Tibial artery (tissue), 4 donors: ENCODE measurements around the gene C8B.

ENCODE experiments used
- DNase-seq, 2 donors: peaks; one replicate each; pipeline ENCODE4 v3.0.0-alpha.2; 2019
- H3K27ac ChIP-seq, 2 donors: fragments of 200-600 bp; sonication (generic) in 1 of 2; 1 replicate in 1 of 2; 2 replicates in 1 of 2; pipeline ENCODE4 v1.5.1; 2018 to 2019; ENCODE audit warnings: mild to moderate bottlenecking in 1 of 2
- H3K27me3 ChIP-seq, 2 donors: fragments of 200-600 bp; sonication (generic) in 1 of 2; one replicate each; pipeline versions ENCODE4 v1.5.1 to v1.6.0; 2016 to 2019
- H3K36me3 ChIP-seq, 3 donors: fragments of 200-600 bp; sonication (generic) in 2 of 3; one replicate each; pipeline ENCODE4 v1.5.1; 2016 to 2019; ENCODE audit warnings: mild to moderate bottlenecking in 2 of 3
- H3K4me1 ChIP-seq, 4 donors: fragments of 200-600 bp; sonication (generic) in 2 of 4; 1 replicate in 3 of 4; 2 replicates in 1 of 4; pipeline ENCODE4 v1.5.1; 2016 to 2019
- H3K4me3 ChIP-seq, 2 donors: fragments of 200-600 bp; sonication (generic) in 1 of 2; 1 replicate in 1 of 2; 2 replicates in 1 of 2; pipeline ENCODE4 v1.5.1; 2018 to 2019; ENCODE audit warnings: mild to moderate bottlenecking in 2 of 2
- H3K9me3 ChIP-seq, 3 donors: fragments of 200-600 bp; sonication (generic) in 1 of 3; one replicate each; pipeline ENCODE4 v1.5.1; 2016 to 2019
- intact Hi-C: fragments of 100-400 bp; cut with DNase I; formaldehyde crosslinking; loops from one replicate; pipeline ENCODE4 v1.15.0; 2023; ENCODE audit warnings: low total_unique reads
- TF ChIP-seq, protein P1 (sequence below), 2 experiments: fragments of 200-600 bp in 1 of 2; fragments of 450-650 bp in 1 of 2; IDR thresholded peaks; one replicate each; pipeline ENCODE4 v1.5.1; 2017 to 2019; ENCODE audit warnings: antibody characterized with exemption in 2 of 2, mild to moderate bottlenecking in 1 of 2, moderate library complexity in 1 of 2

The C8B gene

GRCh38 chr1:56972976-56973375, 7.2 kb upstream of the C8B start:
- H3K36me3 ChIP-seq = no peaks in the 10 kb centered on the region
- H3K4me1 ChIP-seq = no peaks in the 10 kb centered on the region
- H3K27ac ChIP-seq = no peak overlapping the region
- intact Hi-C loops = no loop called here
- H3K9me3 ChIP-seq = peaks cover 0 to 5% (median 0%) of the 10 kb centered on the region in 3 donors
- no peaks in the 10 kb centered on the region for H3K27me3 ChIP-seq
- H3K4me3 ChIP-seq = no peak overlapping the region
- TF ChIP-seq, protein P1, sequence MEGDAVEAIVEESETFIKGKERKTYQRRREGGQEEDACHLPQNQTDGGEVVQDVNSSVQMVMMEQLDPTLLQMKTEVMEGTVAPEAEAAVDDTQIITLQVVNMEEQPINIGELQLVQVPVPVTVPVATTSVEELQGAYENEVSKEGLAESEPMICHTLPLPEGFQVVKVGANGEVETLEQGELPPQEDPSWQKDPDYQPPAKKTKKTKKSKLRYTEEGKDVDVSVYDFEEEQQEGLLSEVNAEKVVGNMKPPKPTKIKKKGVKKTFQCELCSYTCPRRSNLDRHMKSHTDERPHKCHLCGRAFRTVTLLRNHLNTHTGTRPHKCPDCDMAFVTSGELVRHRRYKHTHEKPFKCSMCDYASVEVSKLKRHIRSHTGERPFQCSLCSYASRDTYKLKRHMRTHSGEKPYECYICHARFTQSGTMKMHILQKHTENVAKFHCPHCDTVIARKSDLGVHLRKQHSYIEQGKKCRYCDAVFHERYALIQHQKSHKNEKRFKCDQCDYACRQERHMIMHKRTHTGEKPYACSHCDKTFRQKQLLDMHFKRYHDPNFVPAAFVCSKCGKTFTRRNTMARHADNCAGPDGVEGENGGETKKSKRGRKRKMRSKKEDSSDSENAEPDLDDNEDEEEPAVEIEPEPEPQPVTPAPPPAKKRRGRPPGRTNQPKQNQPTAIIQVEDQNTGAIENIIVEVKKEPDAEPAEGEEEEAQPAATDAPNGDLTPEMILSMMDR (IDR thresholded peaks at IDR 0.05) = no peak
- DNase-seq = no peak

GRCh38 chr1:56970280-56970679, 4.5 kb upstream of the C8B start:
- Histone ChIP-seq H3K9me3 (peaks cover 0 to 5% (median 0%) of the 10 kb centered on the region in 3 donors), H3K27me3 (no peaks in the 10 kb centered on the region), H3K27ac (no peak overlapping the region), H3K4me3 (no peak overlapping the region), H3K4me1 (no peaks in the 10 kb centered on the region), H3K36me3 (no peaks in the 10 kb centered on the region)
- no peak for DNase-seq
- TF ChIP-seq, protein P1 (IDR thresholded peaks at IDR 0.05) = no peak
- intact Hi-C loops = no loop called here

DNA sequence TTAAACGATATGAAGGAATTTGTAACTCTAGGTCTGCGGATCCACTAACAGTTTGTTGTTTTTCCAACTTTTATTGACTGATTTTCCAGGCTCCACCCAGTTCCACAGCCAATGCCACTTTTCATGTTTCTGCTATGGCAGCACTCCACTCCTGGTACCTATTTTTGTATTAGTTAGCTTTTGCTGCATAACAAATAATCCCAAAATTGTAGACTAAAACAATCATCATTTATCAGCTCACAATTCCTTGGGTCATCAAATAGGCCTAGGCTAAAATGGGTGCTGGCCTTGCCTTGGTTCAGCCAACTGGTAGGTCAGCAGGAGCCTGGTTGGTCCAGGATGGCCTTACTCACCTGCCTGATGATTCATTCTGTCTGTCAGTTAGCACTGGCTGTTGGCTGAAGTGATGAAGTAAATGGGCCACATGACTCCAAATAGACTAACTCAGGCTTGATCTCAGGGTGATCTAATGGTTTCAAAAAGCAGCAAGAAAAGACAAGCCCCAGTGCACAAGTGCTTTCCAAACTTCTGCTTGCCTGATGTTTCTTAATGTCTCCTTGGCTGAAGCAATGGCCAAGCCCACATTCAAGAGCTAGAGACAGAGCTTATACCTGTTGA, 3.2 kb upstream of the C8B start:
- Histone ChIP-seq H3K4me3 (no peak overlapping the region), H3K9me3 (peaks cover 0 to 5% (median 0%) of the 10 kb centered on the region in 3 donors), H3K36me3 (no peaks in the 10 kb centered on the region), H3K27me3 (no peaks in the 10 kb centered on the region), H3K4me1 (no peaks in the 10 kb centered on the region), H3K27ac (no peak overlapping the region)
- intact Hi-C loops = no loop called here
- TF ChIP-seq, protein P1 (IDR thresholded peaks at IDR 0.05) = no peak
- DNase-seq = no peak

DNA sequence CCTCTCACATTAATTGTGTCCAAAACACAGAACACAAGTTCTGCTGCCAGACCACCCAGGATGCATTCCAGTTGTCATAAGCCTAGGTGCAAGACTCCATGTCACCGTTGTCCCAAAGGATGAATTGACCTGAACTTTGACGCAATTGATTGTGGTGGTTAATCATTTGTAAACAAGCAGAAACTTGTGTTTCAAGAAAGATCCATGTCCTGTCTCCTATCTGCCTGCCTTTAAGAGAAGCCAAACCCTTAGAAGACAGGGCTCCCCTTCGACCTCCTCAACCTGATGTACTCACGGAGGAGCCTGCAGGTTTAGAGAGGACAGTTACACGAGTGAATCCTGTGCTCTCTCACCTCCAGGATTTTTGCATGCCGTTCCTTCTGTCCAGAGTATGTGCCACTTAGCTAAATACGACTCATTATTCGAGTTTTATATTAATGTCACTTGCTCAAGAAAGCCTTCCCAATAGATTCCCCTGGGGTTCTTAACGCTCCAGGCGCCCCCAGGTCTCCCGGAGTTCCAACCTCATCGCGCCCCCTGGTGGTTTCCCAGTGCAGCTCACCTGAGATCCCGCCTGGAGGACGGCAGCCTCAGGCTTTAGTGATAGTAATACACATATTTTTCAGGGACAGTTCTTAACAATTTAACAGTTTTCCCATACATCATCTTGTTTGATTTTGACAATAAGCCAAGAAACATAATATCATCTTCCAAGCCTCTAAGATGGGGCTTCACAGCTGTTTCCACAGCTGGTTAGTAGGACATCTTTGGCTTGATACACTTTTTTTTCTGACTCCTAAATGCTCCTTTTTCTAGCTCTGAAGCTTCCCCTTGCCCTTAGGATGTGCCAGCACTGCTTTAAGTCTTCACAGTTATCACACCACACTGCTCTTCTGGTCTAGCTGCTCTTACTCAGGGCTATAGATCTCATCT, 2.4 kb upstream of the C8B start:
- DNase-seq = no peak
- Histone ChIP-seq H3K36me3 (no peaks in the 10 kb centered on the region), H3K27ac (no peak overlapping the region), H3K4me1 (no peaks in the 10 kb centered on the region), H3K9me3 (peaks cover 0 to 5% (median 0%) of the 10 kb centered on the region in 3 donors), H3K27me3 (no peaks in the 10 kb centered on the region), H3K4me3 (no peak overlapping the region)
- intact Hi-C loops = no loop called here
- TF ChIP-seq, protein P1 (IDR thresholded peaks at IDR 0.05) = no peak

DNA sequence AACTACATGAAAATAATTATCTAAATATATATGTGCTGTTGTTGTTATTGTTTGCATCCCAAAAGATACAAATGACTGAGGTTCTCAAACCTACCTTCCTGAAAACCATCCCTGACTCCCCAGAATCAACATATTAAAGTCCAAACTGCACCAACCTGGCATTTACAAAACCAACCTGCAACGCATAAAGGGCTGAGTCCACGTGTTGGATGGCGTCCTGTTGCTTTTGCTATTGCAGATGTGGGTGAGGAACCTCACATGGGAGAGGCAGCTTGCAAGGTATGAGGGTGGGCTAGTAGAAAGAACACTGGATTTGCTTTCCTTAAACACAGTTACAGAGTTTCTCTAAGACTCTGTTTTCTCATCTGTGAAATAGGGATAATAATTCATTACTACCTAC, 1.5 kb upstream of the C8B start:
- Histone ChIP-seq H3K27ac (no peak overlapping the region), H3K36me3 (no peaks in the 10 kb centered on the region), H3K4me1 (no peaks in the 10 kb centered on the region), H3K27me3 (no peaks in the 10 kb centered on the region), H3K9me3 (peaks cover 0 to 5% (median 0%) of the 10 kb centered on the region in 3 donors), H3K4me3 (no peak overlapping the region)
- DNase-seq = no peak
- intact Hi-C loops = no loop called here
- TF ChIP-seq, protein P1 (IDR thresholded peaks at IDR 0.05) = no peak
